ENCODE measurements around the gene KRTAP20-4.

Gene KRTAP20-4

GRCh38 chr21:30652891-30653290 lies 32.5 kb downstream of the KRTAP20-4 start:
- DNase-seq (ENCODE audit: low read depth, low spot score), result no peak

GRCh38 chr21:30668776-30669175 lies 48.3 kb downstream of the KRTAP20-4 start:
- DNase-seq (ENCODE audit: low read depth, low spot score), result no peak
